ENCODE data around the gene VRTN. TPM values are rescaled to one million over a fixed set of nuclear protein-coding genes. Genes with fewer than 3 reads are reported as not detected.

Gene VRTN
- total and polyA plus RNA-seq, 2 donors (not counting 1 experiment from before 2014, with no cell fraction given), result not detected

GRCh38 chr14:74362361-74362915 lies 14.2 kb downstream of the VRTN start:
- Histone ChIP-seq H3K9ac (ENCODE audit: insufficient read depth, low read length) (no peak overlapping the region), H3K4me2 (ENCODE audit: extremely low read depth, insufficient read depth, low read length) (no peak overlapping the region), H3K27me3 (ENCODE audit: control insufficient read depth, insufficient read depth, low read length) (peaks cover 6% of the 10 kb centered on the region), H2AFZ (ENCODE audit: low read length) (no peak overlapping the region), H3K27ac (ENCODE audit: insufficient read depth, low read length) (no peak overlapping the region), H4K20me1 (ENCODE audit: control insufficient read depth, extremely low read depth, insufficient read depth, low read length) (no peaks in the 10 kb centered on the region), H3K4me1 (ENCODE audit: control insufficient read depth, extremely low read depth, insufficient read depth, low read length) (no peaks in the 10 kb centered on the region), H3K36me3 (ENCODE audit: control insufficient read depth, insufficient read depth, low read length) (no peaks in the 10 kb centered on the region), H3K4me3 (replicated peaks in 1 of 4; ENCODE audit: control extremely low read depth in 1 of 4, insufficient read depth in 1 of 4, low read depth in 3 of 4, low read length in 4 of 4) (no peak overlapping the region), H3K79me2 (ENCODE audit: control insufficient read depth, insufficient read depth, low read length) (no peaks in the 10 kb centered on the region), H3K9me3 (ENCODE audit: control insufficient read depth, insufficient read depth, low read depth, low read length) (no peaks in the 10 kb centered on the region)
- peak; percentile 49 to 76 for DNase-seq (ENCODE audit: low read depth in 2 of 2)
- TF ChIP-seq EZH2 (IDR thresholded peaks at IDR 0.05; ENCODE audit: low read length, missing control alignments), result no peak
- TF ChIP-seq CTCF (conservative IDR thresholded peaks at IDR 0.05 in 1 of 2, IDR thresholded peaks at IDR 0.05 in 1 of 2; ENCODE audit: low read depth in 1 of 2, low read length in 2 of 2), result peak; percentile 98 to 99

DNA sequence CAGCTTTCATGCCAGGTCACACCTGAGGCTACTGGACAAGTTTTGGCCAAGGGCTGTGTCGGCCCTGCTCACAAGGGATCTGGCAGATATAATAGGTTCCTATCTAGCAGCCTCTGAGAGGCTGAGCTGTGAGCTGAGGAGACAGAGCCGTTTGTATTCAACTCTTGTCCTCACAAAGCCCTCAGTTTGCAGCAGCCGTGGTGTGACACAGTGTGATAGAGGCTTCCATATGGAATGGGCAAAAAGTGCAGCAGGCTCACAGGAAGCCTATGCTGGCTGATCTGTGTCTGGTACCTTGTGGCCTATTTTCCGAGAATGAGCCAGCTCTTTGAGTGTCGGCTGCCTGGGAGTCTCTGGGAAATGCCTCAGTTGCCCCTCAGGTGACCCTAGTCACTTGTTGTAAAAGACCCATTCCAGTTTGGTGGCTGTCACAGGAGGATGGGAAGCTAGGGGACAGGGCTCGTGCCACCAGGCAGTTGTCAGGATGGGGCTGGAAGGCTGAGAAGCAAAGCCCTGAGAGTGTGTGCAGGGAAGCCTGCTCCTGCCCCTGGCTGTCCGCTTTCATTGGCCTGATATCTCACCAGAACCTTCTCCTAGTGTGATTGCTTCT lies 16.1 kb downstream of the VRTN start:
- H3K9ac ChIP-seq (ENCODE audit: insufficient read depth, low read length), result no peak overlapping the region
- H3K4me2 ChIP-seq (ENCODE audit: extremely low read depth, insufficient read depth, low read length), result no peak overlapping the region
- H3K79me2 ChIP-seq (ENCODE audit: control insufficient read depth, insufficient read depth, low read length), result no peaks in the 10 kb centered on the region
- no peak overlapping the region for H3K27ac ChIP-seq (ENCODE audit: insufficient read depth, low read length)
- H2AFZ ChIP-seq (ENCODE audit: low read length), result no peak overlapping the region
- no peak for DNase-seq (ENCODE audit: low read depth in 2 of 2)
- no peaks in the 10 kb centered on the region for H3K9me3 ChIP-seq (ENCODE audit: control insufficient read depth, insufficient read depth, low read depth, low read length)
- no peaks in the 10 kb centered on the region for H3K4me1 ChIP-seq (ENCODE audit: control insufficient read depth, extremely low read depth, insufficient read depth, low read length)
- peaks cover 6% of the 10 kb centered on the region for H3K27me3 ChIP-seq (ENCODE audit: control insufficient read depth, insufficient read depth, low read length)
- no peak for TF ChIP-seq CTCF (conservative IDR thresholded peaks at IDR 0.05 in 1 of 2, IDR thresholded peaks at IDR 0.05 in 1 of 2; ENCODE audit: low read depth in 1 of 2, low read length in 2 of 2)
- TF ChIP-seq EZH2 (IDR thresholded peaks at IDR 0.05; ENCODE audit: low read length, missing control alignments), result no peak
- no peaks in the 10 kb centered on the region for H4K20me1 ChIP-seq (ENCODE audit: control insufficient read depth, extremely low read depth, insufficient read depth, low read length)
- no peaks in the 10 kb centered on the region for H3K36me3 ChIP-seq (ENCODE audit: control insufficient read depth, insufficient read depth, low read length)
- H3K4me3 ChIP-seq (replicated peaks in 1 of 4; ENCODE audit: control extremely low read depth in 1 of 4, insufficient read depth in 1 of 4, low read depth in 3 of 4, low read length in 4 of 4), result no peak overlapping the region

GRCh38 chr14:74368026-74368425 lies 19.8 kb downstream of the VRTN start:
- Histone ChIP-seq H3K27me3 (ENCODE audit: control insufficient read depth, insufficient read depth, low read length) (peaks cover 6% of the 10 kb centered on the region), H3K4me3 (replicated peaks in 1 of 4; ENCODE audit: control extremely low read depth in 1 of 4, insufficient read depth in 1 of 4, low read depth in 3 of 4, low read length in 4 of 4) (no peak overlapping the region), H3K36me3 (ENCODE audit: control insufficient read depth, insufficient read depth, low read length) (no peaks in the 10 kb centered on the region), H3K9ac (ENCODE audit: insufficient read depth, low read length) (no peak overlapping the region), H3K4me2 (ENCODE audit: extremely low read depth, insufficient read depth, low read length) (no peak overlapping the region), H3K27ac (ENCODE audit: insufficient read depth, low read length) (no peak overlapping the region), H3K4me1 (ENCODE audit: control insufficient read depth, extremely low read depth, insufficient read depth, low read length) (no peaks in the 10 kb centered on the region), H3K79me2 (ENCODE audit: control insufficient read depth, insufficient read depth, low read length) (no peaks in the 10 kb centered on the region), H4K20me1 (ENCODE audit: control insufficient read depth, extremely low read depth, insufficient read depth, low read length) (no peaks in the 10 kb centered on the region), H2AFZ (ENCODE audit: low read length) (no peak overlapping the region), H3K9me3 (ENCODE audit: control insufficient read depth, insufficient read depth, low read depth, low read length) (no peaks in the 10 kb centered on the region)
- DNase-seq (ENCODE audit: low read depth in 2 of 2), result no peak
- no peak for TF ChIP-seq CTCF (conservative IDR thresholded peaks at IDR 0.05 in 1 of 2, IDR thresholded peaks at IDR 0.05 in 1 of 2; ENCODE audit: low read depth in 1 of 2, low read length in 2 of 2)
- TF ChIP-seq EZH2 (IDR thresholded peaks at IDR 0.05; ENCODE audit: low read length, missing control alignments), result no peak
